Right cardiac atrium (tissue), 5 donors: Measurements from ENCODE around the gene OIT3. TPM values are rescaled to one million over a fixed set of nuclear protein-coding genes. Genes with fewer than 3 reads are reported as not detected.

ENCODE experiments used
- ATAC-seq, 2 donors: fragments of 200-7000 bp; cut with Tn5 transposase; one replicate each; pipeline versions ENCODE4 v1.8.0 to v1.9.1; 2020; ENCODE audit warnings: moderate library complexity in 2 of 2, mild to moderate bottlenecking in 1 of 2
- DNase-seq, 3 donors: peaks; one replicate each; pipeline ENCODE4 v3.0.0-alpha.2; 2020
- H3K27ac ChIP-seq: one replicate; pipeline ENCODE4 v1.5.1; 2013; ENCODE audit warnings: mild to moderate bottlenecking, low read length, control low read depth, moderate library complexity
- H3K27me3 ChIP-seq: one replicate; pipeline ENCODE4 v1.6.1; 2013; ENCODE audit not compliant: control insufficient read depth, insufficient read depth
- H3K4me1 ChIP-seq: one replicate; pipeline ENCODE4 v1.6.1; 2013; ENCODE audit warnings: low read length; ENCODE audit not compliant: control insufficient read depth, insufficient read depth
- H3K4me3 ChIP-seq: one replicate; pipeline ENCODE4 v1.5.1; 2013; ENCODE audit warnings: low read length, control low read depth
- H3K9me3 ChIP-seq: one replicate; pipeline ENCODE4 v1.6.1; 2013; ENCODE audit warnings: low read length; ENCODE audit not compliant: control insufficient read depth
- WGBS: extraction: QIAGEN DNeasy Blood & Tissue Kit; methylation state at CpG from one replicate; pipeline ENCODE4 v1.1.7; 2013; 5-methylcytosine and 5-hydroxymethylcytosine counted together
- intact Hi-C, 4 donors: fragments of 100-400 bp; cut with DNase I; formaldehyde crosslinking; loops; one replicate each; pipeline versions ENCODE4 v1.11.0 to v1.14.0; 2022 to 2023
- polyA plus RNA-seq: library from polyadenylated mRNA; stranded (reverse); fragments of 200-250 nt; gene quantifications from one replicate; pipeline ENCODE4 v1.2.3, GENCODE V29; 2013
- total RNA-seq, 4 donors: library from RNA; stranded (reverse); fragmentation: NEBNext Ultra II Directional; extraction: Animal tissue kit (Norgen Biotek cat#: 25700); gene quantifications; one replicate each; pipeline ENCODE4 v1.2.1, GENCODE V29; 2021
- donor health status: healthy with polysubstance abuse.
- donor health status: DM: no; HTN: yes; CAD: no.
- donor health status: DM: no; HTN: no; CAD: no.
- donor health status: DM: no; HTN: yes; CAD: no; lungs with severe emphysema.
- donor health status: DM: yes; HTN: yes; CAD: no.

OIT3 gene
- total and polyA plus RNA-seq, 5 donors = 0.34 to 3.0 (median 0.80) TPM

GRCh38 chr10:72924351-72924750 lies 30.8 kb downstream of the OIT3 start:
- ATAC-seq (no peak), DNase-seq (no peak)
- Histone ChIP-seq H3K4me3 (no peak overlapping the region), H3K9me3 (no peaks in the 10 kb centered on the region), H3K27me3 (no peaks in the 10 kb centered on the region), H3K27ac (no peak overlapping the region), H3K4me1 (no peaks in the 10 kb centered on the region)
- WGBS = 90% methylated on average over 13 of the region's 13 CpGs
- intact Hi-C loops = no loop called here

- no peak overlapping the region for H3K27ac ChIP-seq
- ATAC-seq (no peak), DNase-seq (no peak)
- no peaks in the 10 kb centered on the region for H3K9me3 ChIP-seq
- no peaks in the 10 kb centered on the region for H3K27me3 ChIP-seq
- no peak overlapping the region for H3K4me3 ChIP-seq
- intact Hi-C loops = no loop called here
- no peaks in the 10 kb centered on the region for H3K4me1 ChIP-seq
- 93% methylated on average over 3 of the region's 3 CpGs for WGBS
These were observed 32.5 kb downstream of the OIT3 start for GRCh38 chr10:72925951-72926465.

GRCh38 chr10:72927485-72927884 lies 33.9 kb downstream of the OIT3 start:
- no peaks in the 10 kb centered on the region for H3K9me3 ChIP-seq
- no peak for ATAC-seq
- no peak for DNase-seq
- 67% methylated on average over 5 of the region's 5 CpGs for WGBS
- H3K4me1 ChIP-seq = no peaks in the 10 kb centered on the region
- H3K27me3 ChIP-seq = no peaks in the 10 kb centered on the region
- intact Hi-C loops = no loop called here
- no peak overlapping the region for H3K27ac ChIP-seq
- H3K4me3 ChIP-seq = no peak overlapping the region

- H3K9me3 ChIP-seq = no peaks in the 10 kb centered on the region
- H3K4me3 ChIP-seq = no peak overlapping the region
- no peaks in the 10 kb centered on the region for H3K4me1 ChIP-seq
- no peak overlapping the region for H3K27ac ChIP-seq
- DNase-seq (no peak), ATAC-seq (no peak)
- no peaks in the 10 kb centered on the region for H3K27me3 ChIP-seq
- 87% methylated on average over 5 of the region's 5 CpGs for WGBS
- intact Hi-C loops = no loop called here
These were observed 35.3 kb downstream of the OIT3 start for GRCh38 chr10:72928798-72929197.

- H3K4me3 ChIP-seq = no peak overlapping the region
- no peak overlapping the region for H3K27ac ChIP-seq
- no peaks in the 10 kb centered on the region for H3K9me3 ChIP-seq
- WGBS = 65% methylated on average over 2 of the region's 2 CpGs
- no peak for ATAC-seq
- H3K4me1 ChIP-seq = no peaks in the 10 kb centered on the region
- intact Hi-C loops = no loop called here
- DNase-seq = no peak
- H3K27me3 ChIP-seq = no peaks in the 10 kb centered on the region
These were observed 36.7 kb downstream of the OIT3 start for GRCh38 chr10:72930276-72930675.

- Histone ChIP-seq H3K9me3 (no peaks in the 10 kb centered on the region), H3K27ac (no peak overlapping the region), H3K27me3 (no peaks in the 10 kb centered on the region), H3K4me1 (no peaks in the 10 kb centered on the region), H3K4me3 (no peak overlapping the region)
- no peak for DNase-seq
- WGBS = 94% methylated on average over 20 of the region's 20 CpGs
- intact Hi-C loops = no loop called here
- no peak for ATAC-seq
These were observed 38.9 kb downstream of the OIT3 start for GRCh38 chr10:72932259-72933015.

GRCh38 chr10:72935361-72935760 lies 41.8 kb downstream of the OIT3 start:
- Histone ChIP-seq H3K9me3 (no peaks in the 10 kb centered on the region), H3K4me1 (no peaks in the 10 kb centered on the region), H3K27me3 (no peaks in the 10 kb centered on the region), H3K4me3 (no peak overlapping the region), H3K27ac (no peak overlapping the region)
- DNase-seq (no peak), ATAC-seq (no peak)
- 88% methylated on average over 6 of the region's 6 CpGs for WGBS
- intact Hi-C loops = no loop called here

- H3K27ac ChIP-seq = no peak overlapping the region
- intact Hi-C loops = no loop called here
- H3K27me3 ChIP-seq = no peaks in the 10 kb centered on the region
- no peak overlapping the region for H3K4me3 ChIP-seq
- DNase-seq (no peak), ATAC-seq (no peak)
- H3K4me1 ChIP-seq = no peaks in the 10 kb centered on the region
- WGBS = 61% methylated on average over 2 of the region's 2 CpGs
- H3K9me3 ChIP-seq = no peaks in the 10 kb centered on the region
These were observed 50.1 kb downstream of the OIT3 start for GRCh38 chr10:72943498-72944234.

GRCh38 chr10:72946963-72947362 lies 53.4 kb downstream of the OIT3 start:
- Histone ChIP-seq H3K9me3 (no peaks in the 10 kb centered on the region), H3K4me3 (no peak overlapping the region), H3K27me3 (no peaks in the 10 kb centered on the region), H3K27ac (no peak overlapping the region), H3K4me1 (no peaks in the 10 kb centered on the region)
- ATAC-seq (no peak), DNase-seq (no peak)
- intact Hi-C loops = no loop called here
- 96% methylated on average over 1 of the region's 1 CpG for WGBS

- DNase-seq = no peak
- intact Hi-C loops = no loop called here
- no peak overlapping the region for H3K27ac ChIP-seq
- no peaks in the 10 kb centered on the region for H3K9me3 ChIP-seq
- no peak for ATAC-seq
- no peaks in the 10 kb centered on the region for H3K4me1 ChIP-seq
- WGBS = 58% methylated on average over 6 of the region's 6 CpGs
- no peak overlapping the region for H3K4me3 ChIP-seq
- no peaks in the 10 kb centered on the region for H3K27me3 ChIP-seq
These were observed 55.2 kb downstream of the OIT3 start for GRCh38 chr10:72948762-72949161.

- Histone ChIP-seq H3K27me3 (no peaks in the 10 kb centered on the region), H3K4me1 (no peaks in the 10 kb centered on the region), H3K9me3 (no peaks in the 10 kb centered on the region), H3K27ac (no peak overlapping the region), H3K4me3 (no peak overlapping the region)
- intact Hi-C loops = no loop called here
- WGBS = 53% methylated on average over 3 of the region's 3 CpGs
- ATAC-seq (peak in 1 of 2 donors; percentile 30), DNase-seq (no peak)
These were observed 58.2 kb downstream of the OIT3 start for GRCh38 chr10:72951760-72952159.
